Measurements from ENCODE around the gene SCAPER.

- TF ChIP-seq CTCF (IDR thresholded peaks at IDR 0.05): no peak
- no peak for TF ChIP-seq POLR2A (IDR thresholded peaks at IDR 0.05)
Measured at GRCh38 chr15:76863123-76863522, 42.0 kb downstream of the SCAPER start.

Measured in upper lobe of left lung (tissue), 4 donors.